NCI-H146 (cell line): ENCODE results near the gene CCNE1.
"Not testable (repeated sequence)": the region's sequence is repeated elsewhere in the genome, so short reads cannot be mapped to it uniquely, and the experiment has no call there.

Source experiments
- DNase-seq: peaks from one replicate; lab custom pipeline; 2025; lab: John Stamatoyannopoulos, UW

Gene CCNE1

GRCh38 chr19:29815231-29815630 lies 3.4 kb downstream of the CCNE1 start:
- DNase-seq = no peak

DNA sequence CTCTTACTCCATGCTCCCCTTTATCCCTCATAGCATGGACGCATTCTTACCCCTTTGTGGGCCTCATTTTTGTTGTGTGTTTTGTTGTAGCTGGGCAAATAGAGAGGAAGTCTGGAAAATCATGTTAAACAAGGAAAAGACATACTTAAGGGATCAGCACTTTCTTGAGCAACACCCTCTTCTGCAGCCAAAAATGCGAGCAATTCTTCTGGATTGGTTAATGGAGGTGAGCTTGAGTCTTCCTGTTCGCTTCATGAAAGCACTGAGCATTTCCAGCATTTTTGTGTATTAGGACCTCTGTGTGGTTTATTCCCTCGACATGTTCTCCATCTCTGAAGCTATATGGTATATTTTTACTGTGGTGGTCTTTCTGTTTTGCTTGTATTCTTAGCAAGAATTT lies 5.5 kb downstream of the CCNE1 start:
- no peak for DNase-seq

DNA sequence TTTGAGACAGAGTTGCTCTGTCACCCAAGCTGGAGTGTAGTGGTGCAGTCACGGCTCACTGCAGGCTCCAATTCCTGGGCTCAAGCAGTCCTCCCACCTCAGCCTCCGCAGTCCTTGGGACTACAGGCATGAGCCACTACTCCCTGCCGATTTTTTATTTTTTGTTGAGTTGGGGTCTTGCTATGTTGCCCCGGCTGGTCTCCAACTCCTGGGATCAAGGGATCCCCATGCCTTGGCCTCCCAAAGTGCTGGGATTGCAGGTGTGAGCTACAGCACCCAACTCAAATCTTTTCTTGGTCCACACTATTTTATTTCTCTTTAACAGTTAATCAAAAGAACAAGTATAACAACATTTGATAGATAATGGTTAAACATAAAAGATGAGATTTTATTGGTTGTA lies 7.5 kb downstream of the CCNE1 start:
- DNase-seq = no peak

GRCh38 chr19:29819986-29820385 lies 8.2 kb downstream of the CCNE1 start:
- no peak for DNase-seq

DNA sequence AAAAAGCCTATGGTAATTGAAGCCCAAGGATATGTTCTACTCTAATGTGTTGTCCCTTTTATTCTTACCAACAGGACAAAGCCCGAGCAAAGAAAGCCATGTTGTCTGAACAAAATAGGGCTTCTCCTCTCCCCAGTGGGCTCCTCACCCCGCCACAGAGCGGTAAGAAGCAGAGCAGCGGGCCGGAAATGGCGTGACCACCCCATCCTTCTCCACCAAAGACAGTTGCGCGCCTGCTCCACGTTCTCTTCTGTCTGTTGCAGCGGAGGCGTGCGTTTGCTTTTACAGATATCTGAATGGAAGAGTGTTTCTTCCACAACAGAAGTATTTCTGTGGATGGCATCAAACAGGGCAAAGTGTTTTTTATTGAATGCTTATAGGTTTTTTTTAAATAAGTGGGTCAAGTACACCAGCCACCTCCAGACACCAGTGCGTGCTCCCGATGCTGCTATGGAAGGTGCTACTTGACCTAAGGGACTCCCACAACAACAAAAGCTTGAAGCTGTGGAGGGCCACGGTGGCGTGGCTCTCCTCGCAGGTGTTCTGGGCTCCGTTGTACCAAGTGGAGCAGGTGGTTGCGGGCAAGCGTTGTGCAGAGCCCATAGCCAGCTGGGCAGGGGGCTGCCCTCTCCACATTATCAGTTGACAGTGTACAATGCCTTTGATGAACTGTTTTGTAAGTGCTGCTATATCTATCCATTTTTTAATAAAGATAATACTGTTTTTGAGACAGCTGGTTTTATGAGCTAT lies 12.0 kb downstream of the CCNE1 start:
- DNase-seq = no peak

DNA sequence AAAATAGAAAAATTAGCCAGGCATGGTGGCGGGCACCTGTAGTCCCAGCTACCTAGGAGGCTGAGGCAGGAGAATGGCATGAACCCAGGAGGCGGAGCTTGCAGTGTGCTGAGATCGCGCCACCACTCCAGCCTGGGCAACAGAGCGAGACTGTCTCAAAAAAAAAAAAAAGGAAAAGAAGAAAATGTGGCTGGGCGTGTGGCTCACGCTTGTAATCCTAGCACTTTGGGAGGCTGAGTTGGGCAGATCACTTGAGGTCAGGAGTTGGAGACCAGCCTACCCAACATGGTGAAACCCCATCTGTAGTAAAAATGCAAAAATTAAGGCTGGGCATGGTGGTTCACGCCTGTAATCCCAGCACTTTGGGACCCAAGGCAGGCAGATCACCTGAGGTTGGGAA lies 13.5 kb downstream of the CCNE1 start:
- DNase-seq = not testable (repeated sequence)

GRCh38 chr19:29831041-29831548 lies 19.3 kb downstream of the CCNE1 start:
- DNase-seq = no peak

DNA sequence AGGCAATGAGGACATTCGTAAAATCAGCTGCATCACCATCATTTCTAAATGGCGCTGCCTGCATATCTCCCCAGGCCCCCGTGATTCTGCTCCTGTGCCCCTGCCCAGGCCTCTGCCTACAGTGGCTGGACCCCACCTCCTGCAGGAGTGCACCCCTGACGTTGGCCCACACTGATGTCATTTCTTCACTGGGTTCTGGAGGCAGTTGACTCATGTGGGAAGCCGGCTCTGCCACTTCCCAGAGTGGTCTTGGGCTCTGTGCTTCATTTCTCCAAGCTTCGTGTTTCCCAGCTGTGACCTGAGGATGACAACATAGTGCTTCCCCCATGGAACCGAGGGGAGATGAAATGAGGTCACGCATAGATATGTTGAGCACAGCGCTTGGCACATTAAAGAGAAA lies 19.9 kb downstream of the CCNE1 start:
- no peak for DNase-seq

DNA sequence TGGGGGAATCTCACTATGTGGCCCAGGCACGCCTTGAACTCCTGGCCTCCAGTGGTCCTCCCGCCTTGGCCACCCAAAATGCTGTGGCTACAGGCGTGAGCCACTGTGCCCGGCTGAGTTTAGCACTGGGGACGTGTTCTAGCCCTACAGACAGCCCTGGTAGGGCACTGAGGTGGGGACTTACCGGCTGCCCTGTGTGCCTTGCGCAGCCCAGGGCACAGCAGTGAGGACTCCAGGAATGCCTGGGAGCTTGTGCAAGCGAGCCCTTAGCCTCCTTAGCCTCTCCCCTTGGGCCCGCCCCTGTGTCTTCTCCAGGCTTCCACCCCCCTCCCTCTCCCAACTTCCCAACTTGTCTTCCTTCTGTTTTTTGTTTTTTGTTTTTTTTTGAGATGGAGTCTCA lies 21.0 kb downstream of the CCNE1 start:
- no peak for DNase-seq

- DNase-seq = no peak
Measured at GRCh38 chr19:29833614-29834261, 21.9 kb downstream of the CCNE1 start.

GRCh38 chr19:29834991-29835846 lies 23.4 kb downstream of the CCNE1 start:
- no peak for DNase-seq

GRCh38 chr19:29836409-29836825 lies 24.6 kb downstream of the CCNE1 start:
- no peak for DNase-seq

GRCh38 chr19:29837448-29837981 lies 25.7 kb downstream of the CCNE1 start:
- DNase-seq = no peak

DNA sequence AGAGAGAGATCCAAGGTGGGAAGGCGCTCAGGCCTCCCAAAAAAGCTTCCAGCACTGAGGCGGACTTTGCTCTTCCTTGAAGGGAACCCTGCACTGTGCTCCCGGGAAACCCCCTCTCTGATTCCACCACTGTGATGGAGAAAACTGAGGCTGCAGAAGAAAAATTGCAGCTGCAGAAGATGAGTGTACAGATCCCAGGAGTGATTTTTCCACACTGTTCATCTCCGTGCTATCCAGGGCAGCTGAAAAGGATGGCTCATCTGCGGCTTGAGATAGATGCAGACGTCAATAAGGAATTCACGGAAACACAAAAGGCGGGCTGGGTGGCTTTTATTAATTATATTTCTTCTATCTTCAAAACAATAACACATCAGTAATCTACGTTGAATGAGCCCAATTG lies 26.2 kb downstream of the CCNE1 start:
- no peak for DNase-seq

- DNase-seq = no peak
Measured at GRCh38 chr19:29840066-29840950, 28.5 kb downstream of the CCNE1 start.

DNA sequence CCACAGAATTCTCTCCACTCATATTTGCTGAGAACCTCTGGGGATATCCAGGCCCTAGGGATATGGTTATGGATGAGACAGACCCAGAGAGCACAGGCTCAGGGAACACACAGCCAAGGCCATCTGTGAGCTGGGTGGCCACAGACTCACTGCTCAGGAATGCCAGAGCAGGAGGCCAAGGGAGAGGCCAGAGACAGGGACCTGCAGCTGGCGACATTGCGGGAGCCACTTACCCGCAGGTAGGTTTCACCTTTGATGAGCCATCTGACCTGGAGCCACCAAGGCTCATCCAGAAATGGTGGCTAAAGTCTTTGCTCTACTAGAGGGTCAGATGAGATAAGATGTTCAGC lies 29.4 kb downstream of the CCNE1 start:
- no peak for DNase-seq

GRCh38 chr19:29841559-29842367 lies 30.0 kb downstream of the CCNE1 start:
- no peak for DNase-seq

- no peak for DNase-seq
Measured at GRCh38 chr19:29842471-29843179, 30.8 kb downstream of the CCNE1 start.

GRCh38 chr19:29843180-29844051 lies 31.6 kb downstream of the CCNE1 start:
- no peak for DNase-seq
